HEK293 (cell line): Measurements from ENCODE around the gene GRIK4.
A peak's percentile ranks its signal among the peaks of the same experiment; 100 is the strongest.

Experiments
- CTCF ChIA-PET: fragments of 350-600 bp; formaldehyde crosslinking; extraction: SDS; loops from one replicate; lab custom pipeline; 2021; ENCODE audit warnings: antibody characterized with exemption; lab: Yijun Ruan, JAX
- POLR2A ChIA-PET: fragments of 300-600 bp; formaldehyde crosslinking; extraction: SDS; loops from one replicate; lab custom pipeline; 2020; ENCODE audit warnings: antibody characterized with exemption, inconsistent platforms; lab: Yijun Ruan, JAX
- H3K27ac ChIP-seq: fragments of 200-500 bp; sonication (Bioruptor generic); 2 replicates; pipeline ENCODE4 v1.5.1; 2014; ENCODE audit warnings: low read depth, low read length, control low read depth, inconsistent platforms; ENCODE audit errors: extremely low read depth
- H3K36me3 ChIP-seq, 2 experiments: fragments of 200-500 bp in 1 of 2; sonication (Bioruptor generic) in 1 of 2; 1 replicate in 1 of 2; 2 replicates in 1 of 2; pipeline ENCODE4 v1.5.1; 2014 to 2017; ENCODE audit warnings: inconsistent platforms in 2 of 2, low read length in 2 of 2; ENCODE audit not compliant: control insufficient read depth in 2 of 2, insufficient read depth in 1 of 2
- H3K4me1 ChIP-seq: fragments of 200-500 bp; sonication (Bioruptor generic); 2 replicates; pipeline ENCODE4 v1.5.1; 2014; ENCODE audit warnings: mild to moderate bottlenecking, low read length, inconsistent platforms; ENCODE audit not compliant: control insufficient read depth, insufficient read depth
- H3K4me3 ChIP-seq: 2 replicates; pipeline ENCODE4 v1.5.1; 2011; ENCODE audit warnings: low read depth, mild to moderate bottlenecking, control low read depth, low read length, moderate library complexity
- H3K9me3 ChIP-seq: fragments of 200-500 bp; sonication (Bioruptor generic); 2 replicates; pipeline ENCODE4 v1.5.1; 2014; ENCODE audit warnings: low read depth, low read length, inconsistent platforms; ENCODE audit not compliant: control insufficient read depth, insufficient read depth
- BCL6B ChIP-seq: fragments of 450-650 bp; formaldehyde crosslinking; IDR thresholded peaks from 2 replicates; pipeline ENCODE4 v1.5.1; 2017; ENCODE audit warnings: missing biosample characterization, missing genetic modification characterization
- EGR2 ChIP-seq: fragments of 450-650 bp; formaldehyde crosslinking; IDR thresholded peaks from 2 replicates; pipeline ENCODE4 v1.5.1; 2016; ENCODE audit warnings: low read depth, missing biosample characterization, missing genetic modification characterization
- HOXA7 ChIP-seq: sonication (generic); formaldehyde crosslinking; IDR thresholded peaks from 2 replicates; pipeline ENCODE4 v1.8.1; 2022; ENCODE audit warnings: missing genetic modification reagents, borderline replicate concordance
- SALL2 ChIP-seq: fragments of 450-650 bp; formaldehyde crosslinking; IDR thresholded peaks from 2 replicates; pipeline ENCODE4 v1.5.0; 2017; ENCODE audit warnings: missing biosample characterization, mild to moderate bottlenecking, missing genetic modification characterization, borderline replicate concordance
- ZFHX2 ChIP-seq: fragments of 450-650 bp; formaldehyde crosslinking; conservative IDR thresholded peaks from 2 replicates; pipeline ENCODE4 v1.5.1; 2016; ENCODE audit warnings: missing biosample characterization, missing genetic modification characterization
- ZNF132 ChIP-seq: fragments of 450-650 bp; formaldehyde crosslinking; IDR thresholded peaks from 2 replicates; pipeline ENCODE4 v1.5.1; 2017; ENCODE audit warnings: missing biosample characterization, missing genetic modification characterization, borderline replicate concordance
- ZNF248 ChIP-seq: fragments of 450-650 bp; formaldehyde crosslinking; IDR thresholded peaks from 2 replicates; pipeline ENCODE4 v1.5.1; 2017; ENCODE audit warnings: missing biosample characterization, missing genetic modification characterization
- ZNF311 ChIP-seq: fragments of 450-650 bp; formaldehyde crosslinking; IDR thresholded peaks from 2 replicates; pipeline ENCODE4 v1.5.1; 2017; ENCODE audit warnings: missing biosample characterization, missing genetic modification characterization, borderline replicate concordance
- ZNF354C ChIP-seq: fragments of 450-650 bp; formaldehyde crosslinking; IDR thresholded peaks from 2 replicates; pipeline ENCODE4 v1.5.1; 2016; ENCODE audit warnings: missing biosample characterization, missing genetic modification characterization, low read depth, borderline replicate concordance
- ZNF362 ChIP-seq: fragments of 450-650 bp; formaldehyde crosslinking; IDR thresholded peaks from 2 replicates; pipeline ENCODE4 v1.5.1; 2016; ENCODE audit warnings: missing biosample characterization, missing genetic modification characterization
- ZNF473 ChIP-seq: fragments of 450-650 bp; formaldehyde crosslinking; IDR thresholded peaks from 2 replicates; pipeline ENCODE4 v1.5.1; 2017; ENCODE audit warnings: missing biosample characterization, missing genetic modification characterization
- ZNF488 ChIP-seq: fragments of 450-650 bp; formaldehyde crosslinking; IDR thresholded peaks from 2 replicates; pipeline ENCODE4 v1.5.1; 2016; ENCODE audit warnings: missing biosample characterization, missing genetic modification characterization
- ZNF513 ChIP-seq: fragments of 450-650 bp; IDR thresholded peaks from 2 replicates; pipeline ENCODE4 v1.5.1; 2018; ENCODE audit warnings: missing biosample characterization, missing genetic modification characterization
- ZNF521 ChIP-seq: fragments of 450-650 bp; formaldehyde crosslinking; IDR thresholded peaks from 2 replicates; pipeline ENCODE4 v1.5.1; 2017; ENCODE audit warnings: missing biosample characterization, mild to moderate bottlenecking, missing genetic modification characterization
- ZNF623 ChIP-seq: fragments of 450-650 bp; formaldehyde crosslinking; IDR thresholded peaks from 2 replicates; pipeline ENCODE4 v1.5.1; 2016; ENCODE audit warnings: missing biosample characterization, missing genetic modification characterization
- ZNF624 ChIP-seq: fragments of 450-650 bp; formaldehyde crosslinking; IDR thresholded peaks from 2 replicates; pipeline ENCODE4 v1.5.1; 2017; ENCODE audit warnings: missing biosample characterization, missing genetic modification characterization
- ZNF639 ChIP-seq: fragments of 450-650 bp; formaldehyde crosslinking; IDR thresholded peaks from 2 replicates; pipeline ENCODE4 v1.5.1; 2016; ENCODE audit warnings: missing biosample characterization, missing genetic modification characterization
- ZNF664 ChIP-seq: fragments of 450-650 bp; formaldehyde crosslinking; IDR thresholded peaks from 2 replicates; pipeline ENCODE4 v1.5.1; 2016; ENCODE audit warnings: missing biosample characterization, missing genetic modification characterization
- ZNF777 ChIP-seq: fragments of 450-650 bp; formaldehyde crosslinking; IDR thresholded peaks from 2 replicates; pipeline ENCODE4 v1.5.1; 2017; ENCODE audit warnings: missing biosample characterization, missing genetic modification characterization, borderline replicate concordance
- ZSCAN18 ChIP-seq: fragments of 450-650 bp; formaldehyde crosslinking; IDR thresholded peaks from 2 replicates; pipeline ENCODE4 v1.5.1; 2016; ENCODE audit warnings: missing biosample characterization, missing genetic modification characterization

GRIK4 gene

GRCh38 chr11:120527111-120527761 lies 15.7 kb downstream of the GRIK4 start:
- no peak overlapping the region for H3K27ac ChIP-seq
- TF ChIP-seq HOXA7 (CRISPR knock-in tag) (no peak), ZNF248 (tag by site-specific recombination) (no peak), ZNF488 (tag by site-specific recombination) (no peak), ZNF473 (tag by site-specific recombination) (no peak), ZNF624 (tag by site-specific recombination) (no peak), ZNF777 (tag by site-specific recombination) (no peak)
- H3K36me3 ChIP-seq, result no peaks in the 10 kb centered on the region
- no peak overlapping the region for H3K4me3 ChIP-seq
- no peaks in the 10 kb centered on the region for H3K9me3 ChIP-seq
- ChIA-PET POLR2A (no interaction called here), CTCF (no interaction called here)
- no peaks in the 10 kb centered on the region for H3K4me1 ChIP-seq

- no peaks in the 10 kb centered on the region for H3K36me3 ChIP-seq
- POLR2A ChIA-PET, result no interaction called here
Measured at GRCh38 chr11:120528749-120529148, 17.2 kb downstream of the GRIK4 start.

GRCh38 chr11:120529214-120529613 lies 17.7 kb downstream of the GRIK4 start:
- no peak overlapping the region for H3K4me3 ChIP-seq
- no peaks in the 10 kb centered on the region for H3K36me3 ChIP-seq
- CTCF ChIA-PET, result interaction anchor here (0.7 kb wide), 1 partner anchor 63 kb away, joined by 3 read pairs; no protein-coding TSS in a partner anchor
- no peaks in the 10 kb centered on the region for H3K9me3 ChIP-seq
- POLR2A ChIA-PET, result no interaction called here
- TF ChIP-seq ZNF354C, result no peak
- no peak for TF ChIP-seq ZNF521
- H3K4me1 ChIP-seq, result no peaks in the 10 kb centered on the region
- no peak overlapping the region for H3K27ac ChIP-seq

More at GRCh38 chr11:120528749-120529148, 17.2 kb downstream of the GRIK4 start:
- no peaks in the 10 kb centered on the region for H3K9me3 ChIP-seq
- CTCF ChIA-PET, result interaction anchor here (0.7 kb wide), 1 partner anchor 62 kb away, joined by 3 read pairs; no protein-coding TSS in a partner anchor
- no peak for TF ChIP-seq ZNF311 (tag by site-specific recombination)
- 0 out of 2 replicates have a peak, but pooled peaks have one; percentile 21 for TF ChIP-seq EGR2 (tag by site-specific recombination)
- TF ChIP-seq ZNF132 (tag by site-specific recombination), result no peak
- TF ChIP-seq ZNF623 (tag by site-specific recombination), result peak; percentile 96
- peak; percentile 57 for TF ChIP-seq ZFHX2 (tag by site-specific recombination)
- no peak overlapping the region for H3K27ac ChIP-seq
- H3K4me1 ChIP-seq, result no peaks in the 10 kb centered on the region
- no peak overlapping the region for H3K4me3 ChIP-seq

GRCh38 chr11:120529911-120530310 lies 18.4 kb downstream of the GRIK4 start:
- no peaks in the 10 kb centered on the region for H3K4me1 ChIP-seq
- POLR2A ChIA-PET, result no interaction called here
- H3K4me3 ChIP-seq, result no peak overlapping the region
- CTCF ChIA-PET, result interaction anchor here (0.6 kb wide), 1 partner anchor 399 kb away, joined by 3 read pairs; no protein-coding TSS in a partner anchor
- no peaks in the 10 kb centered on the region for H3K36me3 ChIP-seq
- no peaks in the 10 kb centered on the region for H3K9me3 ChIP-seq
- H3K27ac ChIP-seq, result no peak overlapping the region
- TF ChIP-seq ZNF513 (tag by site-specific recombination) (no peak), BCL6B (no peak), ZNF664 (tag by site-specific recombination) (no peak), ZNF362 (tag by site-specific recombination) (no peak), ZNF639 (tag by site-specific recombination) (no peak), ZSCAN18 (tag by site-specific recombination) (no peak), SALL2 (no peak)
